OCI-LY7 (cell line): ENCODE data around the gene SNX27.

Experiments used
- CTCF ChIP-seq: fragments of 200-600 bp; sonication (generic); conservative IDR thresholded peaks from 2 replicates; pipeline ENCODE4 v1.5.1; 2014; ENCODE audit warnings: mild to moderate bottlenecking, antibody characterized with exemption, low read length, moderate library complexity, mixed read lengths
- EZH2phosphoT487 ChIP-seq: fragments of 200-600 bp; sonication (generic); IDR thresholded peaks from 2 replicates; pipeline ENCODE4 v1.6.1; 2018; ENCODE audit warnings: low read depth, borderline replicate concordance, mild to moderate bottlenecking, mixed run types, antibody characterized with exemption, low read length, moderate library complexity, mixed read lengths

GRCh38 chr1:151618003-151618402 lies 6.2 kb downstream of the SNX27 start:
- no peak for TF ChIP-seq CTCF
- no peak for TF ChIP-seq EZH2phosphoT487
